T1000 (cell line): ENCODE data around the gene PCDHGA5.
"Not testable (repeated sequence)": the region's sequence is repeated elsewhere in the genome, so short reads cannot be mapped to it uniquely, and the experiment has no call there.

ENCODE experiments used
- DNase-seq: peaks from one replicate; lab custom pipeline; 2025; ENCODE audit warnings: mixed read lengths; lab: John Stamatoyannopoulos, UW

PCDHGA5 gene

GRCh38 chr5:141363952-141364660, at the start of gene PCDHGA5:
Gene PCDHGA5 (plus strand): TSS chr5:141364162. CDS start chr5:141364331, 169 bp downstream.
- DNase-seq, result no peak

- not testable (repeated sequence) for DNase-seq
Measured at GRCh38 chr5:141316963-141317362, 47.0 kb upstream of the PCDHGA5 start.

DNA sequence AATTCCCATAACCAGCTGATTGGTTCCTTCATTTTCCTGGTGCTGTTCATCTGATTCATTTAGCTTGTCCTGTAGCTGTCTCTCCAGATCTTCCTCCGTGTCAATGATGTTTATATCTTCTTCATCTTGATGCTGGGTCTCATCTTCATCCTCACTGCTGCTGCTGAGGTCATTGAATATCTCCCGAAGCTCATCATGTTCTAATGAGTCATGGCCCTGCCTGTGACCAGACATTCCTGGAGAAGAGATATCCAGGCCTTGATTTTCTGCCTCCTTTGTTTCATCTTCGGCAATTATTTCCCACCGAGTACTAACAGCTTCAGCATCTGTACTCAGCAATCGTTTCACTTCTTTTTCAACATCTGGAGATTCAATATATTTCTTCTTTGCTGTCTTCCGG, 44.8 kb upstream of the PCDHGA5 start:
- no peak for DNase-seq

- no peak for DNase-seq
Measured at GRCh38 chr5:141319699-141320098, 44.3 kb upstream of the PCDHGA5 start.

- peak; percentile 89 for DNase-seq
Measured at GRCh38 chr5:141320225-141321169, 43.5 kb upstream of the PCDHGA5 start, which contains the start of gene TAF7. Gene TAF7 (minus strand): TSS chr5:141320784. CDS start chr5:141320044, 740 bp downstream.

- DNase-seq, result no peak
Measured at GRCh38 chr5:141322261-141322660, 41.7 kb upstream of the PCDHGA5 start.

GRCh38 chr5:141326088-141326854, 37.7 kb upstream of the PCDHGA5 start:
- peak; percentile 50 for DNase-seq

DNA sequence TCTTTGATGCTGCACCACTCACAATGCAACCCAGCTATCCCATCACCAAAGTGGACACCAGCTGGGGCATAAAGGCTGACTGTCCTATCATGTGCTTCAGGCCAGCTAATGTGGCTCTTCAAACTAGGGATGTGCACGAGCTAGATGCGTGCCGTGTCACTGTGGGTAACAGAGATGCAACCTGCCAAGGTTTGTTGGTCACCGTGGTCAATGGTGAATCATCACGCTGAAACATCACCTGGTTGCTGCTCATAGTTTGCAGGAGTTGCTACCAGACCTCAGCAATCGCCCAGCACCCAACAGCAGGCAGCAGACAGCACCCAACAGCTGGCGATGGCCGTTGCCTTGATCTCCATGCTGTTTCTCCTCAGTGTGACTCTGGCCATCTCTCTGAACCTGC, 35.7 kb upstream of the PCDHGA5 start:
- no peak for DNase-seq

GRCh38 chr5:141330299-141331080, 33.5 kb upstream of the PCDHGA5 start, which contains the start of gene PCDHGA1:
Gene PCDHGA1 (plus strand): TSS chr5:141330514.
- DNase-seq, result peak; percentile 6

DNA sequence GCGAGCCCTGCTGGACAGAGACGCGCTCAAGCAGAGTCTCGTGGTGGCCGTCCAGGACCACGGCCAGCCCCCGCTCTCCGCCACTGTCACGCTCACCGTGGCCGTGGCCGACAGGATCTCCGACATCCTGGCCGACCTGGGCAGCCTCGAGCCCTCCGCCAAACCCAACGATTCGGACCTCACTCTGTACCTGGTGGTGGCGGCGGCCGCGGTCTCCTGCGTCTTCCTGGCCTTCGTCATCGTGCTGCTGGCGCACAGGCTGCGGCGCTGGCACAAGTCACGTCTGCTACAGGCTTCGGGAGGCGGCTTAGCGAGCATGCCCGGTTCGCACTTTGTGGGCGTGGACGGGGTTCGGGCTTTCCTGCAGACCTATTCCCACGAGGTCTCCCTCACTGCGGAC, 31.4 kb upstream of the PCDHGA5 start:
- not testable (repeated sequence) for DNase-seq

GRCh38 chr5:141338538-141339306, 25.2 kb upstream of the PCDHGA5 start, which contains the start of gene PCDHGA2:
Gene PCDHGA2 (plus strand): TSS chr5:141338760.
- no peak for DNase-seq

- not testable (repeated sequence) for DNase-seq
Measured at GRCh38 chr5:141340781-141341354, 23.1 kb upstream of the PCDHGA5 start.

DNA sequence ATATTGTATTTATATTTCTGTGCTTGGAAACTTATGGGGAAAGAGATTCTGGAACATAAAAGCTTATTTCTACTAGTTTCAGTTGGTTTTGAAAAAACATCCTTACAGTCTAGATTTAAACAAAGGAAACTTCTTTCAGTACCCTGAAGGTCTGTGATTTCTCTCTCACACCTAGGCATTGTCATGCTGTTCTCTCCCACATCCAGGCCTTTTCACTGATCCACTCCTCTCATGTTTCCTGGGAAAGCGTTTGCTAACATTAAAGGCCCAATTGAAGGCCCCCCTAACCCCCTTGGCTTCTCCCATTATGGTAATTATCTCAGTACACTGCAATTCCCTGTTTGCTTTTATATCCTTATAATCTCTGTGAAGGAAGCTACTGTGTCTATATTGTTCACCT, 21.2 kb upstream of the PCDHGA5 start:
- no peak for DNase-seq

GRCh38 chr5:141343242-141343952, 20.6 kb upstream of the PCDHGA5 start, which contains the start of gene PCDHGA3:
Gene PCDHGA3 (plus strand): TSS chr5:141343829. CDS start chr5:141344034, 205 bp downstream.
- no peak for DNase-seq

DNA sequence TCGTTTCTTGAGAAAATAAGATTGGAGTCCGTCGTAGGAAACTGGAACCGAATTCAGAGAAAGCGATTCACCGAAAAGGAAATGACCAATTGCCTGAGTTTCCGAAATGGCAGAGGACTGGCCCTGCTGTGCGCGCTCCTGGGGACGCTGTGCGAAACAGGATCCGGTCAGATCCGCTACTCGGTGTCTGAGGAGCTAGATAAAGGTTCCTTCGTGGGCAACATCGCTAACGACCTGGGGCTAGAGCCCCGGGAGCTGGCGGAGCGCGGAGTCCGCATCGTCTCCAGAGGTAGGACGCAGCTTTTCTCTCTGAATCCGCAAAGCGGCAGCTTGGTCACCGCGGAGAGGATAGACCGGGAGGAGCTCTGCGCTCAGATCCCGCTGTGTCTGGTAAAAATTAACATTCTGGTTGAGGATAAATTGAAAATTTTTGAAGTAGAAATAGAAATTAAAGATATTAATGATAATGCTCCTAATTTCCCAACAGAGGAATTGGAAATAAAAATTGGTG, 20.0 kb upstream of the PCDHGA5 start:
- no peak for DNase-seq

DNA sequence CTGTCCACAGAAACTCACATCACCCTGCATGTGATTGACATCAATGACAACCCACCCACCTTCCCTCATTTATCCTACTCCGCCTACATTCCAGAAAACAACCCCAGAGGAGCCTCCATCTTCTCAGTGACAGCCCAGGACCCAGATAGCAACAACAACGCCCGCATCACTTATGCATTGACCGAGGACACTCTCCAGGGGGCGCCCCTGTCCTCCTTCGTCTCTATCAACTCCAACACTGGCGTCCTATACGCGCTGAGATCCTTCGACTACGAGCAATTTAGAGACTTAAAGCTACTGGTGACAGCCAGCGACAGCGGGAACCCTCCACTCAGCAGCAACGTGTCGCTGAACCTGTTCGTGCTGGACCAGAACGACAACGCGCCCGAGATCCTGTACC, 18.6 kb upstream of the PCDHGA5 start:
- no peak for DNase-seq

DNA sequence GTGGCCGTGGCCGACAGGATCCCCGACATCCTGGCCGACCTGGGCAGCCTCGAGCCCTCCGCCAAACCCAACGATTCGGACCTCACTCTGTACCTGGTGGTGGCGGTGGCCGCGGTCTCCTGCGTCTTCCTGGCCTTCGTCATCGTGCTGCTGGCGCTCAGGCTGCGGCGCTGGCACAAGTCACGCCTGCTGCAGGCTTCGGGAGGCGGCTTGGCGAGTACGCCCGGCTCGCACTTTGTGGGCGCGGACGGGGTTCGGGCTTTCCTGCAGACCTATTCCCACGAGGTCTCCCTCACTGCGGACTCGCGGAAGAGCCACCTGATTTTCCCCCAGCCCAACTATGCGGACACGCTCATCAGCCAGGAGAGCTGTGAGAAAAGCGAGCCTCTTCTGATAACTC, 17.9 kb upstream of the PCDHGA5 start:
- not testable (repeated sequence) for DNase-seq

DNA sequence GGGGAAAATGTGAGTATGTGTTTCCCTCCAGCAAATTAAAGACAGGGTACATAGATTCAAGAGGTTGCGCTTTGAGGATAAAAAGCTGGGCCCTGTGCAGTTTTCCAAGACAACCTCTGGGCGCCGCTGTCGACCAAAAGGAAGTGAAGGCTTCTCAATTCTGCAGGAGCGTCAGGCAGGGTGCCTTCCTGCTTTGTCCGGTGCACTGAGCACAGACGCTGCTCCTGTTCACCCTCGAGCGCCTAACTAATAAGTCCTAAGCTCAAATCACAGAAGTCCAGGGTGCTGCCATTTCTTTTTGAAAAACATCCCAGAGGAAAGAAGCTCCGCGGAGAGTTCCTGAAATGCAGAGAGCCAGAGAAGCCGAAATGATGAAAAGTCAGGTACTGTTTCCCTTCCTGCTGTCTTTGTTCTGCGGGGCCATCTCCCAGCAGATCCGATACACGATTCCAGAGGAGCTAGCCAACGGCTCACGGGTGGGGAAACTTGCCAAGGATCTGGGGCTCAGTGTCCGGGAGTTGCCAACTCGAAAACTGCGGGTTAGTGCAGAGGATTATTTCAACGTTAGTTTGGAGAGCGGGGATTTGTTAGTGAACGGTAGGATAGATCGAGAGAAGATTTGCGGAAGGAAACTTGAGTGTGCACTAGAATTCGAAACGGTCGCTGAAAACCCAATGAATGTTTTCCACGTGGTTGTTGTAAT, 13.9 kb upstream of the PCDHGA5 start, which contains the start of gene PCDHGB1:
Gene PCDHGB1 (plus strand): TSS at position 183 of the 703 bp plus-strand sequence. CDS start 162 bp downstream, at position 345.
- no peak for DNase-seq
